HG03159 (cell line): ENCODE results near the gene PEX26.
"Not testable (repeated sequence)": the region's sequence is repeated elsewhere in the genome, so short reads cannot be mapped to it uniquely, and the experiment has no call there.

Source experiments
- ATAC-seq: cut with Tn5 transposase; IDR thresholded peaks from one replicate; pipeline ENCODE4 v1.9.1; 2021; ENCODE audit warnings: mild to moderate bottlenecking, moderate library complexity; ENCODE audit not compliant: unreplicated experiment

The PEX26 gene

DNA sequence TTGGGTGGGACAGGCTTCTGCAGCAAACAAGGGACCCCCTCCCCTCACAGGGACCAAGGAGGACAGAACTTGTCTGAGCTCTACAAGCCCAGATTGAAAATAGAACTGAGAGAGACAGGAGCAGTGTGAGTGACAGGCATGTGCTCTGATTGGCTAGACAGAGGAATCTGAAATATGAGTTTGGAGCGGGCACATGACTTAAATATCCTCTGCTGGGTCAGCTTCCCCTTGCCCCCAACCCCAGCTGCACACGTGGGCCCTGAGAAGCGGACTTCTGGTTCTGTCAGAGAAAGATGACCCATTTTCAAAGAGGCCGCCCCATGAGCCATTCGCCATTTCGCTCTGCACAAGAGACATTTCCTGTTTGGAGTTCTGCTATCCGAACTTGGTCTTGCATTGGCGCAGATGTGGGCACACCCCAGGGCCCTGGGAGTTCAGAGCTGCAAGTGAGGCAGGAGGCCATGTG, 38.1 kb downstream of the PEX26 start:
- no peak for ATAC-seq

- no peak for ATAC-seq
Observed at GRCh38 chr22:18116634-18117033, 38.8 kb downstream of the PEX26 start.

- ATAC-seq: no peak
Observed at GRCh38 chr22:18118345-18118915, 40.6 kb downstream of the PEX26 start.

- no peak for ATAC-seq
Observed at GRCh38 chr22:18119409-18120110, 41.8 kb downstream of the PEX26 start.

- no peak for ATAC-seq
Observed at GRCh38 chr22:18120857-18121256, 43.1 kb downstream of the PEX26 start.

DNA sequence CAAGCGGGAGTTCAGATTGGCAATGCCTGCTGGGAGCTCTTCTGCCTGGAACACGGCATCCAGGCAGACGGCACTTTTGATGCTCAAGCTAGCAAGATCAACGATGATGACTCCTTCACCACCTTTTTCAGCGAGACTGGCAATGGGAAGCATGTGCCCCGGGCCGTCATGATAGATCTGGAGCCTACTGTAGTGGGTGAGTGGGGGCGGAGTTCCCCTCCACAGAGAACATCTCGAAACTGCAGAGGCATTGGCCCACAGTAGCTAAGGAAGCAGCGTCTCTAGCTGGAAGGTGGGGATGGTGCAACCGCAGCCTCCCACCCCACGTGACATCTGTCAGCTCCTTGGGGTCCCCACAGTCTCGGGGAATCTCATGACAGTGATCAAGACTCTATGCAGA, 43.7 kb downstream of the PEX26 start:
- no peak for ATAC-seq

GRCh38 chr22:18121954-18122554, 44.3 kb downstream of the PEX26 start:
- no peak for ATAC-seq

DNA sequence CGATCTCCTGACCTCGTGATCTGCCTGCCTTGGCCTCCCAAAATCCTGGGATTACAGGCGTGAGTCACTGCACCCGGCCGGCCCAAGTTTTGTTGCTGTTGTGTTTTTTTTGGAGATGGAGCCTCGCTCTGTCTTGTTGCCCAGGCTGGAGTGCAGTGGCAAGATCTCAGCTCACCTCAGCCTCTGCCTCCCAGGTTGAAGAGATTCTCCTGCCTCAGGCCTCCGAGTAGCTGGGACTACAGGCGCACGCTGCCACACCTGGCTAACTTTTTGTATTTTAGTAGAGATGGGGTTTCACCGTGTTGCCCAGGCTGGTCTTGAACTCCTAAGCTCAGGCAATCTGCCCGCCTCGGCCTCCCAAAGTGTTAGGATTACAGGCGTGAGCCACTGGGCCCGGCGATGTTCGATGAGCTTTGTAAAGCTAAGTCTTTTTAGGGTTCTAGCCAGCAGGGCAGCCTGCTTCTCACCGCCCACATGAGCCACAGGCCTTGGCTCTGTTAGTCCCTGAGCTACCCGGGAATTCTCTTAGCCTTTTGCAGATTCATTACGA, 45.8 kb downstream of the PEX26 start:
- not testable (repeated sequence) for ATAC-seq

GRCh38 chr22:18126606-18127005, 48.8 kb downstream of the PEX26 start:
- ATAC-seq: no peak

DNA sequence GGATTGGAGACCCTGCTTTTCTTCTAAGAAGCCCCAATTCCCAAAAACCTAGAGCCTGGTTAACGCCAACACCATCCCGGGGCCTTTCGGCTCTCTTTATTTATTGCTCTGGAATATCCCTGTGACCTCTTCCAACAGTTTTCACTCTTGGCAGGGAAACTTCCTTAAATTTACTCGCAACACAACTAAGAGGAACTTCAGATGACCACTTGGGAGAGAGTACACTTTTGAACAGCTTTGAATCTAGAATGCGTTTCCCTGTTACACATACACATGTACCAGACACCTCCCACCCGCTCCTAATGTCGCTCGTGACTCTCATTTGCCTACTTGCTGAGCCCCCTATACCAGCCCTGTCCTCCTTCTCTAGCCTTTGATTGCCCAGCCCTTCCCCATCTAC, 52.2 kb downstream of the PEX26 start:
- ATAC-seq: no peak

- ATAC-seq: no peak
Observed at GRCh38 chr22:18130699-18131429, 53.1 kb downstream of the PEX26 start.

- no peak for ATAC-seq
Observed at GRCh38 chr22:18133452-18133851, 55.7 kb downstream of the PEX26 start.

DNA sequence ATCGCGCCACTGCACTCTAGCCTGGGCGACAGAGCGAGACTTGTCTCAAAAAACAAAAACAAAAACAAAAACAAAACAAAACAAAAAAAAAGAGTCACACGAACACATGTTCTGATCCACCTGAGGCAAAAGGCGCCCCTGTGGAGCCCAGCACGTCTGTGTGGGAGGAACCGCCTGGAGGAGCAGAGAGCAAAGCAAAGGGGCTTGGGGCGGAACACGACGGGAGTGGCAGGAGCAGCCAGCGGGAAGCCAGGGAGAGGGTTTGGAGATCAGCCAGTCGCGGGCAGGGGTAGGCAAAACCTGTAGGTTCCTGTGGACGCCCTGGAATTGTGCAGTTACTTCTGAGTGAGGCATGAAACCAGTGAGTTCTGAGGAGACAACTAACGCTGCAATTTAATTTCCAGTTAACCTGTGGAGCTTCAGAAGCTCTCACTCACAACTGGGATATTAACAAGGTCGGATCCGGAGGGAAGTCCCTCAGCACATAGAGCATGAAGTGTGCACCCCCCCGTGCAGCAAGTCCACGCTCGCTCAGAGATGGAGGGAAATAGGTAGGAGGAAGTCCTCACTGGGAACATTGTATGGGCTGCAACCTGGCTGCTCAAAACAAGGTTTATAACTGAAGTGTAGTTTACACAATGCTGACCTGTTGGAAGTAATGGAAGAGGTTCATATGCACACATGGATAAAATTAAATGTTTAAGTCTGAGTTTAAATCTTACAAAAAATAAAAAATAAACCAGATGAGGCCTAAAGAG, 59.0 kb downstream of the PEX26 start:
- ATAC-seq: no peak

DNA sequence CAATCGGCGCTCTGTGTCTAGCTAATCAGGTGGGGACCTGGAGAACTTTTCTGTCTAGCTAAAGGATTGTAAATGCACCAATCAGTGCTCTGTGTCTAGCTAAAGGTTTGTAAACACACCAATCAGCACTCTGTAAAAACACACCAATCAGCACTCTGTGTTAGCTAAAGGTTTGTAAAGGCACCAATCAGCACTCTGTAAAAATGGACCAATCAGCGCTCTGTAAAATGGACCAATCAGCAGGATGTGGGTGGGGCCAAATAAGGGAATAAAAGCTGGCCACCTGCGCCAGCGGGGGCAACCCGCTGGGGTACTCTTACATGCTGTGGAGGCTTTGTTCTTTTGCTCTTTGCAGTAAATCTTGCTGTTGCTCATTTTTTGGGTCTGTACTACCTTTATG, 63.2 kb downstream of the PEX26 start:
- ATAC-seq: not testable (repeated sequence)

DNA sequence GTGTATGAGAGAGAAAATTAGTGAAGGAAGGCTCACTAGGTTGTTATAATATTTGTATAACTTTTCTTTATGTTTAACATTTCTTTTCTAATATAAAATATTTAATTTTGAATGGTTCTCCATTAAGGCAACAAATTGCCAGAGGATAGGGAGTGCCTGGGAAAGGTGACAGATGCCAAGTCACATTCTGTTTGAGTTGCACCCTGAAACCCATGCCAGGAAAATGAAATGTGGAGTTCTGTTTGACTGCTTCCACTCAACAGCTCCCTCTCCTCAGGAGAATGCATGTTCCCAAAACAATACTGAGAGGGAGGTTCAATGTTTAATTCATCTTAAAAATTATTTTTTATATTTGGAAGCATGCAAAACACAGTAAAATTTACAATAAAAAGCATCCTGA, 66.3 kb downstream of the PEX26 start:
- ATAC-seq: no peak

GRCh38 chr22:18145676-18146388, 68.0 kb downstream of the PEX26 start:
- no peak for ATAC-seq

GRCh38 chr22:18146389-18146753, 68.6 kb downstream of the PEX26 start:
- ATAC-seq: no peak

DNA sequence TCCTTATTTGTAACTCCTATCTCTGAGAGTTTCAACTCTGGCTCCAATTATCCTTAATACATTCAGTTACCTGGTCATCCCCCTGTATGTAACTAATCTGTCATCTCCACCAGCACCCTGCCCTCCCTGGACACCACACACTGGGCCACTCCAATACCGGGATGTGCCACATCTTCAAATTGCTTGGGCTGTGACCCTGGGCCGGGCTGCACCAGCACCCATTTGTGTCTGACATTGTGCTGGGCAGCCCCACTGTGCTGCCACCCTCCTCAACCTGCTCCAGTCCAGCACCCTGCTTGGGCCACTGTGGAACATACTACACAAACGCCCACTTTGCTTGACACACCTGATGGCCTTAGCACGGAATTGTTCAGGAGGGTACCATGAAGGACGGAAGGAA, 70.0 kb downstream of the PEX26 start:
- no peak for ATAC-seq

- no peak for ATAC-seq
Observed at GRCh38 chr22:18148293-18148965, 70.6 kb downstream of the PEX26 start.

DNA sequence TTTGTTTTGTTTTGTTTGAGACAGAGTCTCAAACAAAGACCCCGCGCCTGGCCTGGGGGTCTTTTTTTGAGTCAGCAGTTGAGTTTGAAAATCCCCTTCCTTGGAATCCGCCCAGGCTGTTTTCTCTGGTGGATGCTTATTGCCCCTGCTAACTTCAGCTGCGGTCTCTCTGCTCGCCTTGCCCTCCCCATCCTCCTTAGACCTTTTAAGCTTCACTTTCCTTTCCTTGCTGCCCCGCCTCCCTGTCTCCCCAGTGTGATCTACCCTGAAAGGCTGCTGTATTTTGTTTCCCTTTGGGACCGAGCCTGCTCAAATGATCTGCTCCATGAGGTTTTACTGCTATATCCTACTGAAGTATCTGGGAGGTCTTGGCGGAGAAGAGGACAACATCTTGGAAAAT, 74.7 kb downstream of the PEX26 start:
- ATAC-seq: no peak
